Transverse colon (tissue), 3 donors: ENCODE data around the gene ZNF385B.

Experiments used
- CTCF ChIP-seq, 5 experiments: fragments of 200-600 bp in 3 of 5; fragments of 450-650 bp in 2 of 5; sonication (generic) in 3 of 5; IDR thresholded peaks; 1 replicate in 2 of 5; 2 replicates in 3 of 5; pipeline ENCODE4 v1.5.1; 2016 to 2017; ENCODE audit warnings: antibody characterized with exemption in 5 of 5, inconsistent platforms in 3 of 5, mild to moderate bottlenecking in 2 of 5, moderate library complexity in 1 of 5
- POLR2A ChIP-seq: fragments of 450-650 bp; IDR thresholded peaks from one replicate; pipeline ENCODE4 v1.6.1; 2016; ENCODE audit warnings: antibody characterized with exemption, mild to moderate bottlenecking, moderate library complexity

GRCh38 chr2:179824961-179825360 is 36.5 kb downstream of the ZNF385B start:
- no peak for TF ChIP-seq CTCF (IDR thresholded peaks at IDR 0.05)
- no peak for TF ChIP-seq POLR2A
